ENCODE measurements around the gene PLA2G2D. TPM values are rescaled to one million over a fixed set of nuclear protein-coding genes. Genes with fewer than 3 reads are reported as not detected.

The PLA2G2D gene
- total RNA-seq, 4 donors from 2014 or later, result not detected

GRCh38 chr1:20150326-20150705 lies 31.0 kb upstream of the PLA2G2D start:
- TF ChIP-seq, protein P1, sequence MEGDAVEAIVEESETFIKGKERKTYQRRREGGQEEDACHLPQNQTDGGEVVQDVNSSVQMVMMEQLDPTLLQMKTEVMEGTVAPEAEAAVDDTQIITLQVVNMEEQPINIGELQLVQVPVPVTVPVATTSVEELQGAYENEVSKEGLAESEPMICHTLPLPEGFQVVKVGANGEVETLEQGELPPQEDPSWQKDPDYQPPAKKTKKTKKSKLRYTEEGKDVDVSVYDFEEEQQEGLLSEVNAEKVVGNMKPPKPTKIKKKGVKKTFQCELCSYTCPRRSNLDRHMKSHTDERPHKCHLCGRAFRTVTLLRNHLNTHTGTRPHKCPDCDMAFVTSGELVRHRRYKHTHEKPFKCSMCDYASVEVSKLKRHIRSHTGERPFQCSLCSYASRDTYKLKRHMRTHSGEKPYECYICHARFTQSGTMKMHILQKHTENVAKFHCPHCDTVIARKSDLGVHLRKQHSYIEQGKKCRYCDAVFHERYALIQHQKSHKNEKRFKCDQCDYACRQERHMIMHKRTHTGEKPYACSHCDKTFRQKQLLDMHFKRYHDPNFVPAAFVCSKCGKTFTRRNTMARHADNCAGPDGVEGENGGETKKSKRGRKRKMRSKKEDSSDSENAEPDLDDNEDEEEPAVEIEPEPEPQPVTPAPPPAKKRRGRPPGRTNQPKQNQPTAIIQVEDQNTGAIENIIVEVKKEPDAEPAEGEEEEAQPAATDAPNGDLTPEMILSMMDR (IDR thresholded peaks at IDR 0.05), result no peak
- TF ChIP-seq POLR2AphosphoS5 (IDR thresholded peaks at IDR 0.05) (no peak), POLR2A (IDR thresholded peaks at IDR 0.05) (no peak), EP300 (IDR thresholded peaks at IDR 0.05) (no peak)
- Histone ChIP-seq H3K27me3 (no peaks in the 10 kb centered on the region), H3K4me1 (peaks cover 0 to 16% (median 10%) of the 10 kb centered on the region in 3 donors), H3K4me3 (no peak overlapping the region), H3K27ac (no peak overlapping the region), H3K9me3 (no peaks in the 10 kb centered on the region), H3K36me3 (no peaks in the 10 kb centered on the region)
- ATAC-seq, result no peak
- 73 to 81% methylated on average over 3 to 4 of the region's 8 CpGs for WGBS, 2 donors (ENCODE audit: low coverage in 1 of 2)

- H3K27ac ChIP-seq, result no peak overlapping the region
- no peaks in the 10 kb centered on the region for H3K27me3 ChIP-seq
- no peaks in the 10 kb centered on the region for H3K36me3 ChIP-seq
- H3K4me1 ChIP-seq, result peaks cover 0 to 16% (median 10%) of the 10 kb centered on the region in 3 donors
- whole genome bisulfite sequencing, 2 donors (ENCODE audit: low coverage in 1 of 2), result 77 to 92% methylated on average over 6 to 8 of the region's 27 CpGs
- no peak overlapping the region for H3K4me3 ChIP-seq
- no peak for ATAC-seq
- H3K9me3 ChIP-seq, result no peaks in the 10 kb centered on the region
- TF ChIP-seq POLR2A (IDR thresholded peaks at IDR 0.05) (no peak), POLR2AphosphoS5 (IDR thresholded peaks at IDR 0.05) (no peak), EP300 (IDR thresholded peaks at IDR 0.05) (no peak)
- TF ChIP-seq, protein P1 (IDR thresholded peaks at IDR 0.05), result no peak
Observed at GRCh38 chr1:20149601-20150325, 30.4 kb upstream of the PLA2G2D start.

DNA sequence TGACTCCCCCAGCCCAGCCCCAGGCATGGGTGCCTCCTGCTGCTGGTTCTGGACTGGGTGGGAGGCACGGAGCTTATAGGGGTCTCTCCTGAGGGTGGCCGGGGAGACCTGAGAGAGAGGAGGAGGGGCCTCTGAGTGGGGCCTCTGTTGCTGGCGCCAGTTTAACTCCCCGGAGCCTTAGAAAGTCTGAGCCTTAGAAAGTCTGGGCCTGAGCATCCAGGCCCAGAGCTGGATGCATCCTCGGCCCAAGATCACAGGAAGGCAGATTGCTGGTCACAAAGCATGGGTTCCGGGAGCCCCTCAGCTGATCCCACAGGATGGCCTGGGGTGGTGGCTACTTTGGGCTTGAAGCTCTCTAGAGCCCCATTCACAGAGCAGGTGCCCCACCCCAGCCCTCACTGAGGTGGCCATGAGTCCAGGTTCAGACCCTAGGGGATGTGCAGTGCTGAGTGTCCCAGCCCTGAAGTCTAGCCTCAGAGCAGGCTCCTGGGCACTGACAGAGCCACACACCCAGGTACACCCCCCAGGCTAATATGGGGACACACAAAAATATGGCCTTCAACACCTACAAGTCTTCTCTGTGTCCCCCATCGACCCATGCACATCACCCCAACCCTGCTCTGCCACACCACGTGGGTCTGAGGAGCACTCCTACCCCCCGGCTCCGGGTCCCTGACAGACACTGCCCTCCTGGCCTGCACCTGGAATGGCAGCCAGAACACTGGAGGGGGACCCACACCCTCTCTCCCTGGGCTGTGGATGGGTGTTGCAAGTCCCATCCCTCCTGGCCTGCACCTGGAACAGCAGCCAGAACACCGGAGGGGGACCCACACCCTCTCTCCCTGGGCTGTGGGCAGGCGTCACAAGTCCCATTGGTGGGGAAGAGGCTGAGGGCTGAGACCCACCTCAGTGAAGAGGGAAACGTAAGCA lies 29.5 kb upstream of the PLA2G2D start:
- TF ChIP-seq POLR2A (IDR thresholded peaks at IDR 0.05) (no peak), EP300 (IDR thresholded peaks at IDR 0.05) (no peak)
- TF ChIP-seq, protein P1 (IDR thresholded peaks at IDR 0.05), result no peak
- Histone ChIP-seq H3K9me3 (no peaks in the 10 kb centered on the region), H3K4me3 (no peak overlapping the region), H3K27ac (no peak overlapping the region), H3K4me1 (peaks cover 0 to 16% (median 10%) of the 10 kb centered on the region in 3 donors), H3K27me3 (no peaks in the 10 kb centered on the region), H3K36me3 (no peaks in the 10 kb centered on the region)
- 67 to 100% methylated on average over 1 of the region's 13 CpGs for WGBS, 2 donors (ENCODE audit: low coverage in 1 of 2)
- ATAC-seq, result no peak

GRCh38 chr1:20147846-20148570 lies 28.7 kb upstream of the PLA2G2D start:
- no peaks in the 10 kb centered on the region for H3K36me3 ChIP-seq
- TF ChIP-seq POLR2A (IDR thresholded peaks at IDR 0.05) (no peak), EP300 (IDR thresholded peaks at IDR 0.05) (no peak), POLR2AphosphoS5 (IDR thresholded peaks at IDR 0.05) (no peak)
- TF ChIP-seq, protein P1 (IDR thresholded peaks at IDR 0.05), result no peak
- H3K4me3 ChIP-seq, result no peak overlapping the region
- H3K4me1 ChIP-seq, result peaks cover 0 to 14% (median 10%) of the 10 kb centered on the region in 3 donors
- no peak for ATAC-seq
- H3K9me3 ChIP-seq, result no peaks in the 10 kb centered on the region
- H3K27me3 ChIP-seq, result no peaks in the 10 kb centered on the region
- no peak overlapping the region for H3K27ac ChIP-seq
- no CpG with 5 or more reads among the region's 13 CpGs for WGBS, 2 donors (ENCODE audit: low coverage in 1 of 2)
